GM18519 (cell line): ENCODE data around the gene LRRC34.

Experiments used
- ATAC-seq: cut with Tn5 transposase; IDR thresholded peaks from one replicate; pipeline ENCODE4 v1.9.1; 2021; ENCODE audit warnings: mild to moderate bottlenecking, moderate library complexity; ENCODE audit not compliant: unreplicated experiment, low FRiP score

Gene LRRC34

DNA sequence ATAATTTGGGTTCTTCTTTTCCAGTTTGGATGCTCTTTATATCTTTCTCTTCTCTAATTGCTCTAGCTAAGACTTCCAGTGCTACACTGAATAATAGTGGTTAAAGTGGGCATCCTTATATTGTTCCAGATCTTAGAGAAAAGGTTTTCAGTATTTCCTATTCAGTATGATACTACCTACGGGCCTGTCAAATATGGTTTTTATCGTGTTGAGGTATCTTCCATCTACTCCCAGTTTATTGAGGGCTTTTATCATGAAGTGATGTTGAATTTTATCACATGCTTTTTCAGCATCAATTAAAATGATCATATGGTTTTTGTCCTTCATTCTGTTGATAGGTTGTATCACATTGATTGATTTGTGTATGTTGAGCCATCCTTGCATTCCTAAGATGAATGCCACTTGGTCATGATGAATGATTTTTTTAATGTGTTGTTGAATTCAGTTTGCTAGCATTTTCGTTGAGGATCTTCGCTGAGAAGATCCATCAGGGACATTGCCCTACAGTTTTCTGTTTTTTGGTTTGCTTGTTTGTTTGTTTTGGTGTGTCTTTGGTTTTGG is 3.0 kb upstream of the LRRC34 start:
- no peak for ATAC-seq

- ATAC-seq, result peak; percentile 93
These were observed 1.2 kb upstream of the LRRC34 start for GRCh38 chr3:169813757-169814517.

GRCh38 chr3:169813278-169813677 is 574 bp upstream of the LRRC34 start:
- ATAC-seq, result no peak

- no peak for ATAC-seq
These were observed 923 bp downstream of the LRRC34 start for GRCh38 chr3:169811631-169812331.

- ATAC-seq, result no peak
These were observed 3.4 kb downstream of the LRRC34 start for GRCh38 chr3:169809230-169809795.

- no peak for ATAC-seq
These were observed 8.0 kb downstream of the LRRC34 start for GRCh38 chr3:169804681-169805080.

DNA sequence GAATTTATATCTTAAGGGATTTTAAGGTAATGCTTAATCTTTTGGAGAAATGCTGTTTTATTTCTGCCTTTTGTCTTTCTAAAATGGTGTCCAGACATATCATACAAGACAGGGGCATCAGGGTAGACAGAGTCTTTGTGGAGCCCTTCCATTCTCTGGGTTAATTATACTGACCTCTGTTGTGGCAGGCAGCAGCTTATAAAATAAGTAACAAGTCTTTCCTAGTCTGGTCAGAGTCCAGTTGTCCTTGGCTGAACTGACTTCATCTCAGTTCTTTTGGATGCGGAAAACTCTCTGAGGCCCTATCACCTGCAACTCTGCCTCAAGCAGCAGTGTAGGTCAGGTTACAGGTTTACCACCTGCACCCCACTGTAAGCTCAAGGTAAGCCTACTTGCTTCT is 20.3 kb downstream of the LRRC34 start:
- no peak for ATAC-seq

DNA sequence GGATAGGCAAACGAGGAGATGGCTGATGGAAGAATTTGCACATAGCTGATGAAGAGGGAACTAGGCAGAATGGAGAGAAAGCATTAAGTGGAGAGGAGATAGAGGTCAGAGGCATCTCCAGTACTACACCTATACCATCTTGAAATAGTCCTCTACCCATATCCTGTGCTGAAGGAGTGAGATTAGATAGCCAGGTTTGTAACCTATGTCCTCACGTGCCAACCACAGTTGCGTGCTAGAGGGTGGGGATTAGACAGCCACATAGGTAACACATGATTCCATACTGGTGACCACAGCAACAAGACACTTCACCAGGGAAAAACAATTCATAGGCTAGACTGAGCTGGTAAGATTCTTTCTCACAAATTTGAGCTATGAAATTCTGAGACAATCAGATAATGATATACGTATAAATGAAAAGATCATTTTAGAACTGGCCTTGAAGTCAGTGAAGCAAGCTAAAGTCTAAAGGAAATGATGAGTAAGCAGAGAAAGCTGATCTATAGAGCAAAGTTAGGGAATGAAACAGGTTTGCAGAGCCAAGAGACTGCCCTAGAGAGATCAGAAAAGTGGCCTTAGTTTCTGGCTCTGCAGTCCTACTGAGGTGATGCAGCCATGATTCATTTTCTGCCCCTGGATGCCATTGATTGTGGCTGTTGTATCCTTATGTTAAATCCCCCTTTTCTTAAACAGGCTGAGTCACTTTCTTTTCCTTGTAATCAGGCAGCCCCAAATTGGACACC is 21.8 kb downstream of the LRRC34 start:
- ATAC-seq, result no peak

GRCh38 chr3:169790219-169790618 is 22.5 kb downstream of the LRRC34 start:
- ATAC-seq, result no peak

GRCh38 chr3:169787791-169788190 is 24.9 kb downstream of the LRRC34 start:
- ATAC-seq, result no peak

GRCh38 chr3:169787120-169787519 is 25.6 kb downstream of the LRRC34 start:
- no peak for ATAC-seq

DNA sequence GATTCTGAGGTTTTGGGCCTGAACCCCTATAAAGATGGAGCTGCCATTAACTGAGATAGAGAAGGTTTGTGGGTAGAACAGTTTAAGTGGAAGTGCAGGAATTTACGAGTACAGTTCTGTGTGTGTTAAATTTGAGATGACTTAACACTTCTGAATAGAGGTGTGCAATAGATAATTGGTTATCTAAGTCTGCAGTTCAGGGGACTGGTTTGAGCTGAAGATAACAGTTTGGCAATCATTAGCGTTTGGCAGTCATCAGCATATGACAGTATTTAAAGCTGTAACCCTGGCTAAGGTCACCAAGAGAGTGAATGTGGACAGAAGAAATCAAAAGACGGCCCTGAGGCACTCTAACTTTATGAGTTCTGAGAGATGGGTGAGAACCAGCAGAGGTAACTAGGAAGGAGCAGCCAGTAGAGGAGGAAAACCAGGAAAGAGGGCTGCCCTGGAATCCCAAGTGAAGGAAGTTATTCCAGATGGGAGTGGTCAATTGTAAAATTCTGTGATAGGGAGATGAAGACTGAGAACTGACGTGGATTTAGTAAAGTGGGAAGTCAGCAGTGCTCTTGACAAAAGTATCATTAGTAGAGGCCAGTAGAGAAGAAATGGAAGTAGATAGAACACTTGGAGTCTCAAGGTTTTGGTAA is 31.4 kb downstream of the LRRC34 start:
- ATAC-seq, result no peak

- ATAC-seq, result no peak
These were observed 32.0 kb downstream of the LRRC34 start for GRCh38 chr3:169780742-169781141.

DNA sequence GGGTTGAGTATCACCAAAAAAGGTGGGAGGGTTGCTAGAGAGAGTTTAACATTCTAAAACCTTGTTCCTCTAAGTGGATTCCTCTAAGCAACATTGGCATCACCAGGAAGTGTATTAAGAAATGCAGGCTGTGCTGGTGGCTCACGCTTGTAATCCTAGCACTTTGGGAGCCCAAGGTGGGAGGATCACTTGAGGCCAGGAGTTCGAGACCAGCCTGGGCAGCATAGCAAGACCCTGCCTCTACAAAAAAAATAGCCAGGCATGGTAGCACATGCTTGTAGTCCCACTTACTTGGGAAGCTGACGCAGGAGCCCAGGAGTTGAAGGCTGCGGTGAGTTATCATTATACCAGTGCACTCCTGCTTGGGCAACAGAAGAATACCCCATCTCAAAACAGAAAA is 34.9 kb downstream of the LRRC34 start:
- ATAC-seq, result no peak

DNA sequence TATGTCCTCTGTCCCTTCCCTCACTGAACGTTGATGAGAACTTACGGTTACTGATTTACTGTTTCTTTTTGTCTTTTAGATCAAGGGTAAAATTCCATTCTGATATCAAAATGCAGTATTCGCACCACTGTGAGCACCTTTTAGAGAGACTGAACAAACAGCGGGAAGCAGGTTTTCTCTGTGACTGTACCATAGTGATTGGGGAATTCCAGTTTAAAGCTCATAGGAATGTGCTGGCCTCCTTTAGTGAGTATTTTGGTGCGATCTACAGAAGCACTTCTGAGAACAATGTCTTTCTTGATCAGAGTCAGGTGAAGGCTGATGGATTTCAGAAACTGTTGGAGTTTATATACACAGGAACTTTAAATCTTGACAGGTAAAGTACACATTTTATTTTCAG is 38.5 kb downstream of the LRRC34 start:
- ATAC-seq, result no peak

DNA sequence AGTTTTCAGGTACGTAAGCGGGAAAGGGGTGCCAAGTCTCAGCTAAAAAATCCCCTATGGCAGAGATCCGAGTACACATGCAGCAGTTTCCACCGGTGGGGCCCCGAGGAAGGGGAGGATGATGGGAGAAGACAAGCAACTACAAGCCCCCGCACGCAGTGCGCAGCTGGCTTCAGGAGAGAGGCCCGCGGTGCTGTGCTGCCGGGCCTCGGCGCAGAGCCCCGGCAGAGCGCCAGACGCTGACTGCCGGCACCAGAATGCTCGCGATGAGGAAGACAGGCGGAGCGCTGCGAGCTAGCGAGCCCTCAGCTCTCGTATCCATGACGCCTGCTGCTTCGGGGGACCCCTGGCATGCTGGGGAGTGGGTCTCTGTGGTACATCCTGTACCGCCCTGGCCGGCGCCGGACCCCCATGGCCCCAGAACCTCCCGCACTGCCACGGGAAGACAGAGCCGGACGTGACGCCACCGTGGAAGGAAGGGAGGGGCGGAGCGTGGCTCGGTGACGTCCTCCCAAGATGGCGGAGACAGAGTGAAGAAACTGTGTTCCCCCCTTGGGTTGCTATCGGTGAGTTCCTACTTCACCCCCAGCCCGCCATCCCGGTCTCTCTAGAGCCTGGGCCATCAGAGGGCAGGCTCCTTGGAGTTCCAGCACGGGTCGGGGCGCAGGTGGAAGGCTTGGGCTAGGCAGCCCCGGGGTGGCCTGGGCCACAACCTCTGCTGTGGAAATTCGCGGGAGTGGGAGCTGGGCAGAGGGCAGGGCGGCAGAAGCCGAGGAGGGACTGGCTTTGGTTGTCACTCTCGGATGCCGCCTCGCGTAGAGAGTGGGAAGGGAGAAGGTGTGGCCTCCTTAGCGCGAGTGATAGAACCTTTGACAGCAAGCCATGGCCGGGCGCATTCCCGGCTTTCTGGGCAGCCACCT is 39.5 kb downstream of the LRRC34 start, which contains the start of gene MYNN:
Gene MYNN (plus strand): TSS at position 500 of the 920 bp plus-strand sequence. CDS start 900 bp downstream, outside the sequence.
- ATAC-seq, result peak; percentile 75

DNA sequence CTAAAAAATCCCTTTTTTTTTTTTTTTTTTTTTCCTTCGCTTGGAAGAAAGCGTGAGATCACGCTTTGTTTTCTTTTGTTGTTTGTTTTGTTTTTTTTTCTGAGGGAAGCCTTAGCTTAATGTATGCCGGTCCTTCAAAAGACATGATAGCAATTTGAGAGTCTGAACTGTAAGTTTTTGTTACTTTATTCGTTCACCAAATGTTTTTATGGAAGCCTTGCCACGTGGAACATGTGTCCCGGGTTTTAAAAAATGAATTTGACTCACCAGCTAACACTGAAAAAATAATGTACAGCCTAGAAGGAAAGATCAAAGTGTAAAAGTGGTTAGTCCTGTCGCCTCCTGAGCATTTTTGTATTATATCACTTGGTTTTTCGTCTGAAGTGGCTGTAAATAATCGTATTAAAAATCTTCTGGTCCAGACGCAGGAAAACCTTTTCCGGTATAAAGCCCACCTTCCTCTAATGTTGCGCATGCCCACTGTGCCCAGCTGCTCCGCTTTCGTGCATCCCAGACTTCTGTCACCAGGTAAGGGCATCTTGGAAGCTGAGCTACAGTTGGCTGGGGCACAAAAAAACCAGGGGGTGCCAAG is 40.3 kb downstream of the LRRC34 start:
- ATAC-seq, result peak; percentile 3

GRCh38 chr3:169771497-169772304 is 41.0 kb downstream of the LRRC34 start:
- no peak for ATAC-seq
